ENCODE data around the gene AP1B1.
A peak's percentile ranks its signal among the peaks of the same experiment; 100 is the strongest.

AP1B1 gene

GRCh38 chr22:29311464-29312217 lies 76.7 kb downstream of the AP1B1 start:
- no peak for DNase-seq

DNA sequence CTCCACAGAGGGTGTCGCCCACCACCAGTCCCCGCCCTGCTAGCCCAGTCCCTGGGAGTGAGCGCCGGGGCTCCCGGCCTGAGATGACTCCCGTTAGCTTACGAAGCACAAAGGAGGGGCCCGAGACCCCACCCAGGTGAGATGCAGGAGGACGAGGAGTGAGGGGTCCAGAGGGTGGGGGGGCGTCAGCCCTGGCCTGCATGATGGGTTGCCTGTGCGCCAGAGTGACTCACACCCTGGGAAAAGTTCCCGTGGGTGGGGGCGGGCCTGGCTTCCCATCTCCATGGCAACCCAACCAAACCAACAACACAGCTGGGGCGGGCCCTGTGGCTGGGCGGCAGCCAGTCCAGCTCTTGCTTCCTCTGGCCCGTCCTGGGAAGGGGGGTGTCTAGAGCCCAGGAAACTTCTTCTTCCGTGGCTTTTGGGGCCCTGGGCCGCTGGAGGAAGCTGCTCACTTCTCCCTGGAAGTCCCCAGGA lies 77.5 kb downstream of the AP1B1 start:
- DNase-seq, result peak; percentile 17

- no peak for DNase-seq
These were observed 78.1 kb downstream of the AP1B1 start for GRCh38 chr22:29310065-29310862.

DNA sequence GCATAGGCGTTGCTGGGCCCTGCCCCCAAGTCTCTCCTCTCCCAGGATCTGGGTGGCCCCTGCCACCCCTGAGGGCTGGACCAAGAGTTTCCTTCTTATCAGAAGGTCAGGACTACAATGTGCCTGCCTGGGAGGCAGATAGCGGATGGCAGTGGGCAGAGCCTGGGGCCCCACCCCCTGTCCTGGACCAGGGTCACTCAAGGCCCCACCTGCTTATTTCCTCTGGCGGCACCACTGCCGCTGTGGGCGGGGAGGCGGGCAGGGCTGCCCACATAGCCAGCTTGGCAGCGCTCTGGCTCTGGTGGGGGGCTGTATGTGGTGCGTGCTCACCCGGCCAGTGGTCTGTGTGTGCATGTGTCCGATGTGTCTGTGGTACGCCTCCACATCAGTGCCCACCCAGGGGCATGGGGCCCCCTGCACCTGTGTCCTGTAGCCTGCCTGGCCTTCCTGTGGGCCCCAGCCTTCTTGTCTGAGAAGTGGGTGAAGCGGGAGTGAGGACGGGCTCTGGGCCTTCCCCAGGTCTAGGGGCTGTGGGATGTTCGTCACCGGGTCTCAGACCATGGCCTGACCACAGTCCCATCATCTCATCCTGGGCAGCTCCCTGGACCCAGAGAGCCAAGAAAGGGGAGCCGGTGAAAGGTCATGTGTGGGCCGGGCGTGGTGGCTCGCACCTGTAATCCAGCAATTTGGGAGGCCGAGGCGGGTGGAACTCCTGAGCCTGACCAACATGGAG lies 78.9 kb downstream of the AP1B1 start:
- no peak for DNase-seq

DNA sequence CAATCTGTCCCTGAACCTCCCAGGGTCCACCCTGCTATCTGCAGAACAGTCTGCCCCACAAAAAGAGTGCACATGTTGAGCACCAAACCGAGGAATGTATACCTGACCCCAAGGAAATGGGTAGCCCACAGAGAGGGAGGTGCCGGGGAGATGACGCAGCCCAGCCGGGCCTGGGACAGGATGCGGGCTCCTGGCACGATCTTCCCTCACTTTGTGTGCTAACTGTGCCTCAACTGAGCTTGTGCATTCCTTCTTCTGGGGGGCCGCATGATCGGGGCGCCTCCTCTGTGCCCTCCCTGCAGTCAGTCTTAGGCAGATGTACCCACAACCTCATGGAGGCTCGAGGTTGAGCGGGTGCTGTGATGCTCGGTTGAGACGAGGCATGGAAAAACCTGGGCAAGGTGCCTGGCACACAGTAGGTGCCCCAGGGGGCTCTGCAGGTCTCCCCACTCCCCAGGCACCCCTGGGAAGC lies 79.5 kb downstream of the AP1B1 start:
- peak; percentile 41 for DNase-seq

- DNase-seq, result no peak
These were observed 80.1 kb downstream of the AP1B1 start for GRCh38 chr22:29308148-29308790.

GRCh38 chr22:29307596-29308147 lies 80.7 kb downstream of the AP1B1 start:
- DNase-seq, result no peak

GRCh38 chr22:29306835-29307595 lies 81.4 kb downstream of the AP1B1 start:
- no peak for DNase-seq

- peak; percentile 18 for DNase-seq
These were observed 82.1 kb downstream of the AP1B1 start, which contains the start of gene GAS2L1 for GRCh38 chr22:29306175-29306834. TSS of gene GAS2L1 (plus strand) at chr22:29306650. CDS start at chr22:29308106, 1,456 bp downstream.

- no peak for DNase-seq
These were observed 82.6 kb downstream of the AP1B1 start for GRCh38 chr22:29305836-29306174.

DNA sequence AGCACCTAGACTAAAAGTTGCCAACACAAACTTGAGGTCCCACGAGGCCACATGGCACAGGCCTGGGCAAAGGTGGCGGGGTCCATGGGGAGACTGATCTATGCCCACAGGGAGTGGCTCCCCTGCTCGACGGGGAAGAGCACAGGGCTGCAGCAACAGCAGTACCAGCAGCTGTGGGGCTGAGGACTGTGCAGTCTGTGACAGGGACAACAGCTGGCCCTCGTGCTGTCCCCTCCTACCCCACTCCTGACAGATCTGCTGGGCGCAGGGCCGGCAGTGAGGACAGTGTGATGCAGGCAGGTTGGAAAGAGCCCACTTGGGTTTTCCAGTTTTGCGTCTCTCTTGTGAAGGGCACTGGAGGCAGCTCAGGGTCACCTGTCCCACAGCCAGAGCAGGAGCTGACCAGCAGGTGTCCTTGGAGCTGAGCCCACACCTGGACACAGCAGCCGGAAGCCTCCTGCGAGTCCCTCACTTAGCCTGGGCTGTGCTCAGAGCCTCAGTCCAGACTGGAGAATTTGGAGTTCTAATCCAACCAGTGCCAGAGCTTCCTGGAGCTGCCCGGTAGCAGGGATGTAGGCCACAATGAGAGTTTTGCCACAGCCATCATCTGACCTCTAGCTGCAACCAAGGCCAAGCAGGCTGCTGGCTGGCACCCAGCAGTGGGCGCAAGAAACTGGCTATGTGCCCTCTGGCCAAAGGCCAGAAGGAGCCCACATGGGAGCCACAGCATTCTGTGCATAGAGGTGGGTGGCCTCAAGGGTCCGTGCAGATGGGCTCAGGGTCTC lies 85.5 kb downstream of the AP1B1 start:
- no peak for DNase-seq

- no peak for DNase-seq
These were observed 86.0 kb downstream of the AP1B1 start for GRCh38 chr22:29302402-29302680.

- no peak for DNase-seq
These were observed 86.5 kb downstream of the AP1B1 start for GRCh38 chr22:29301716-29302401.

- DNase-seq, result no peak
These were observed 87.4 kb downstream of the AP1B1 start for GRCh38 chr22:29300807-29301601.

- DNase-seq, result no peak
These were observed 87.9 kb downstream of the AP1B1 start for GRCh38 chr22:29300467-29300806.

DNA sequence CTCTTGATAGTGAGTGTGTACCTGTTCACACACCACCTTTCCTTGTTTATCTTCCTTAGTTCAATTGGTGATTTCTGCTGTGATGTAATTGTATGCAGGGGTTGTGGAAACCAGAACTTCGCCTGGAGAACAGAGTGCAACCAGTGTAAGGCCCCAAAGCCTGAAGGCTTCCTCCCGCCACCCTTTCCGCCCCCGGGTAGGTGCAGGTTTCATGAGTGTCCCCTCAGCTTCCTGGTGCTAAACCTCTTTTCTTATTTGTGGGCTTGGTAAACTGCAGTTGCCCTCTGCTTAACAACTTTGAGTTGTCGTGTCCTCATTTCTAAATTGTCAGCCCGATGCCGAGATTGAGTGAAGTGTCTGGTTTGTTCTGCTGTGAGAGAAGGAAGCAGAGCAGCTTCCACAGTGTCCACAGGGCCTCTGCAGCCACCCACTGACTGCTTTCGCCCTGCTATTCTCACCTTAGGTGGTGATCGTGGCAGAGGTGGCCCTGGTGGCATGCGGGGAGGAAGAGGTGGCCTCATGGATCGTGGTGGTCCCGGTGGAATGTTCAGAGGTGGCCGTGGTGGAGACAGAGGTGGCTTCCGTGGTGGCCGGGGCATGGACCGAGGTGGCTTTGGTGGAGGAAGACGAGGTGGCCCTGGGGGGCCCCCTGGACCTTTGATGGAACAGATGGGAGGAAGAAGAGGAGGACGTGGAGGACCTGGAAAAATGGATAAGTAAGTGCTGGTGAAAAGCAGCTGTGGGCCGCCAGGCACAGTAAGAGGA lies 89.1 kb downstream of the AP1B1 start:
- no peak for DNase-seq

- DNase-seq, result no peak
These were observed 89.7 kb downstream of the AP1B1 start for GRCh38 chr22:29298641-29299040.

DNA sequence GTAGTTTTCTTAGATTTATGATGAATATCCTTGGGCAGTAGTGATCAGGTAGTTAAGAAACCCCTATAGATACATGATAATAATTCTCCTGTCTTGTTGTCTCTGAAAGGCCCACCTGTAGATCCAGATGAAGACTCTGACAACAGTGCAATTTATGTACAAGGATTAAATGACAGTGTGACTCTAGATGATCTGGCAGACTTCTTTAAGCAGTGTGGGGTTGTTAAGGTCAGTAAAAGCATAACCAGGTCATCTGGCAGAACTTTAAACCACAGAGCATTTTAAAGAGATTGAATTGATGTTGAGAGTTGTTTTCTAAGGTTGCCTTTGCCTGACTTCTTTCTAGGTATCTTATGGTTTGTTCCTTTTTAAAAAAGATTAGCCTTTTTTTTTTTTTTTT lies 96.0 kb downstream of the AP1B1 start:
- DNase-seq, result no peak

Measured in activated effector memory CD4-positive, alpha-beta T cell treated with Interleukin-2 at 50 U/mL for 16 hours (primary cell).